ENCODE results near the gene TEX48.

- TF ChIP-seq CTCF (IDR thresholded peaks at IDR 0.05; ENCODE audit: poor library complexity, severe bottlenecking) (no peak), POLR2AphosphoS5 (IDR thresholded peaks at IDR 0.05) (no peak), REST (IDR thresholded peaks at IDR 0.05; ENCODE audit: borderline replicate concordance) (no peak), EP300 (conservative IDR thresholded peaks at IDR 0.05; ENCODE audit: poor library complexity, severe bottlenecking) (no peak)
Observed at GRCh38 chr9:114624677-114625076, 57.3 kb downstream of the TEX48 start.
